DND-41 (cell line): ENCODE measurements around the gene ITGA6.

Source experiments
- ATAC-seq: fragments of 200-7000 bp; cut with Tn5 transposase; 3 replicates; pipeline ENCODE4 v1.9.1; 2021; ENCODE audit warnings: low read depth; ENCODE audit not compliant: insufficient read depth
- DNase-seq: peaks from one replicate; pipeline ENCODE4 v3.0.0-alpha.2; 2020
- H2AFZ ChIP-seq: 2 replicates; pipeline ENCODE4 v1.6.0; 2012; ENCODE audit warnings: low read depth, low read length
- H3K27ac ChIP-seq: 2 replicates; pipeline ENCODE4 v1.5.1; 2012; ENCODE audit warnings: low read length, inconsistent platforms
- H3K27me3 ChIP-seq: fragments of 200-600 bp; sonication (generic); 2 replicates; pipeline ENCODE4 v1.6.0; 2012; ENCODE audit warnings: low read length, mild to moderate bottlenecking, inconsistent platforms; ENCODE audit not compliant: insufficient read depth, poor library complexity
- H3K36me3 ChIP-seq: 2 replicates; pipeline ENCODE4 v1.5.1; 2012; ENCODE audit warnings: low read length, inconsistent platforms; ENCODE audit not compliant: insufficient read depth
- H3K4me1 ChIP-seq: 2 replicates; pipeline ENCODE4 v1.5.1; 2012; ENCODE audit warnings: mild to moderate bottlenecking, low read length; ENCODE audit not compliant: insufficient read depth
- H3K4me2 ChIP-seq: 2 replicates; pipeline ENCODE4 v1.6.0; 2012; ENCODE audit warnings: mild to moderate bottlenecking, moderate library complexity, low read length, inconsistent platforms; ENCODE audit not compliant: insufficient read depth
- H3K4me3 ChIP-seq, 2 experiments: fragments of 200-600 bp in 1 of 2; shearing (Covaris generic) in 1 of 2; 2 replicates each; pipeline ENCODE4 v1.5.1; 2012 to 2016; ENCODE audit warnings: inconsistent platforms in 2 of 2, low read length in 2 of 2, mild to moderate bottlenecking in 2 of 2, low read depth in 1 of 2, moderate library complexity in 1 of 2
- H3K79me2 ChIP-seq: 2 replicates; pipeline ENCODE4 v1.6.0; 2012; ENCODE audit warnings: low read length, inconsistent platforms; ENCODE audit not compliant: insufficient read depth
- H3K9ac ChIP-seq: 2 replicates; pipeline ENCODE4 v1.6.0; 2012; ENCODE audit warnings: low read depth, mild to moderate bottlenecking, inconsistent platforms, low read length, moderate library complexity
- H3K9me3 ChIP-seq: 2 replicates; pipeline ENCODE4 v1.5.1; 2012; ENCODE audit warnings: low read length, moderate library complexity, mild to moderate bottlenecking, inconsistent platforms; ENCODE audit not compliant: insufficient read depth, severe bottlenecking
- H4K20me1 ChIP-seq: 2 replicates; pipeline ENCODE4 v1.6.0; 2012; ENCODE audit warnings: low read length; ENCODE audit not compliant: insufficient read depth
- CTCF ChIP-seq: IDR thresholded peaks from 2 replicates; pipeline ENCODE4 v1.5.1; 2012; ENCODE audit warnings: borderline replicate concordance, low read length, moderate library complexity, mild to moderate bottlenecking; ENCODE audit not compliant: poor library complexity, severe bottlenecking; ENCODE audit errors: extremely low read depth
- EZH2 ChIP-seq: IDR thresholded peaks from 3 replicates; pipeline ENCODE4 v1.6.1; 2012; ENCODE audit warnings: borderline replicate concordance, low read depth, mild to moderate bottlenecking, moderate library complexity, low read length, inconsistent platforms; ENCODE audit not compliant: severe bottlenecking

ITGA6 gene

DNA sequence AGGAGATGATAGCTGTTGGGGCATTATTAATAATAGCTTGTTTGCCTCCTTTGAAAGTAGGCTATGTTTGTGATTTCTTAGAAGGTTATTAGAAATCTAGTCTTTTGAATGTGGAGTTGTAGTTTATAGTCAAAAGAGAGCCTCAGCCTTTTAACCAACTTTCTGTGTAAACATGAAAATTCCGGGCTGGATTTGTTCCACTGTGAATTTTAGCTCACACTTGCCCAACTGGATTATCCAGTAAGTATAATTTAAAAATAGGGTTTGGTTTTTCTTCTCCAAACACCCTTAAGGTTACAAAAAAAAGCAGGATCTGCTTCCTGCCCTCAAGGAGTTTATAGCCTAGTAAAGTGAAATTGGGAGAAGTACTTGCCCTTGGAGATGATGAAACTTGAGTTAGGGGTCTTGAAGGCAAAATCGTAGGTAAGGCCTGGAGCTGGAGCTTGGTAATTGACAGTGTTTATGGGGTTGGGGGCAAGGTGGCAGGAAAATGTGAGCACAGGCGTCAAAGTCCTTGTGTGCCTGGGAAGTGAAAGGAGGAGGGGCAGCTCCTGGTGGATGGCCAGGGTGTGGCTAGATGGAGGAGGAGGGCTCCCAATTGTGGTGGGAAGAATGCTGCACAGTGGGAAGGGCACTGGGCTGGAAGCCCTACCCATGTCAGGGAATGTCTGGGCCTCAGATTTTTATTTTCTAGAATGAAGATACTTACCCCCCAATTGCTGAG is 21.3 kb downstream of the ITGA6 start:
- Histone ChIP-seq H3K9ac (no peak overlapping the region), H4K20me1 (no peaks in the 10 kb centered on the region), H2AFZ (no peak overlapping the region), H3K9me3 (no peaks in the 10 kb centered on the region), H3K36me3 (no peaks in the 10 kb centered on the region), H3K4me2 (no peak overlapping the region), H3K4me1 (peaks cover 7% of the 10 kb centered on the region; the same call in 1 of the 2 replicates), H3K79me2 (no peaks in the 10 kb centered on the region), H3K27me3 (no peaks in the 10 kb centered on the region), H3K27ac (no peak overlapping the region), H3K4me3 (no peak overlapping the region)
- DNase-seq (no peak), ATAC-seq (no peak)
- no peak for TF ChIP-seq EZH2
- no peak for TF ChIP-seq CTCF

DNA sequence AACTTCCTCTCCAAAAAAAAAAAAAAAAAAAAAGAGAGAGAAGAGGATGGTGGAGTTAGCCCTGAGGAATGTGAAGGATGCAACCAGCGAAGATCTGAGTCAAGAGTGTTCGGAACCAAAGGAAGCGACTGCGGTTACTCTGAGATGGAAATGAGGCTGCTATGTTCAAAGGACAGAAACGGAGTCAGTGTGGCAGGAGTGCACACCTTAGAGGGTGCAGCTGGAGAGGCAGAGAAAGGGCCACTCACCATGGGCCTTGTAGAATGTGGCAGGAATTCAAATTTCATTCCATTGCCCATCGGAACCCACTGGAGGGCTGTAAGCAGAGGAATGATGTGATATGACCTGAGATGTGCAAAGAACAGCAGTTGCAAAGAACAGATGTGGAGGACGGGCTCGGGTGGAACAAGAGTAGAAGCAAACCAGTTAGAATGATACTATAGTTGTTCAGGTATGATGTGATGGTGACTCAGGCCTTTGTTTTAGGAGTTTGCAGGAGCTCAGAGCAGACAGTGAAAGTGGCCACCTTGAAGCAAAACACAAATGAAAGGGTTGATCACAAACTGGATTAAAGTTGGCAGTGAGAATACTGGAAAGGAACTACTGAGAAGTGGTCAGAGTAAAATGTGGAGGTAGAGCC is 22.6 kb downstream of the ITGA6 start:
- no peak overlapping the region for H3K4me2 ChIP-seq
- ATAC-seq = no peak
- H3K4me1 ChIP-seq = peaks cover 7% of the 10 kb centered on the region; the same call in 1 of the 2 replicates

GRCh38 chr2:172451923-172452322 is 24.5 kb downstream of the ITGA6 start:
- Histone ChIP-seq H3K4me1 (peaks cover 1% of the 10 kb centered on the region), H3K79me2 (no peaks in the 10 kb centered on the region), H3K4me3 (no peak overlapping the region), H3K36me3 (no peaks in the 10 kb centered on the region), H3K9me3 (no peaks in the 10 kb centered on the region), H4K20me1 (no peaks in the 10 kb centered on the region), H2AFZ (no peak overlapping the region), H3K27me3 (peaks cover 3% of the 10 kb centered on the region), H3K27ac (no peak overlapping the region), H3K4me2 (no peak overlapping the region), H3K9ac (no peak overlapping the region)
- no peak for TF ChIP-seq CTCF
- no peak for TF ChIP-seq EZH2
- no peak for DNase-seq
- no peak for ATAC-seq

More for the DNA sequence above, 22.6 kb downstream of the ITGA6 start:
- H3K9ac ChIP-seq = no peak overlapping the region
- H3K27ac ChIP-seq = no peak overlapping the region
- H3K4me3 ChIP-seq = no peak overlapping the region
- no peaks in the 10 kb centered on the region for H4K20me1 ChIP-seq
- no peak for TF ChIP-seq CTCF
- no peak for TF ChIP-seq EZH2
- DNase-seq = no peak
- no peaks in the 10 kb centered on the region for H3K27me3 ChIP-seq
- no peaks in the 10 kb centered on the region for H3K36me3 ChIP-seq
- no peak overlapping the region for H2AFZ ChIP-seq
- no peaks in the 10 kb centered on the region for H3K79me2 ChIP-seq
- H3K9me3 ChIP-seq = no peaks in the 10 kb centered on the region
